Spinal cord (tissue), 10 donors: ENCODE results near the gene PREP. TPM values are rescaled to one million over a fixed set of nuclear protein-coding genes. Genes with fewer than 3 reads are reported as not detected.

Experiments used
- DNase-seq, 6 donors: peaks; one replicate each; pipeline versions ENCODE4 v3.0.0 to v3.0.0-alpha.2; 2013 to 2015; ENCODE audit warnings: low spot score in 6 of 6, low read depth in 4 of 6
- H3K27ac ChIP-seq: one replicate; pipeline ENCODE4 v1.5.1; 2013; ENCODE audit warnings: low read depth, low read length, control low read depth
- H3K27me3 ChIP-seq: one replicate; pipeline ENCODE4 v1.6.1; 2013; ENCODE audit warnings: low read length; ENCODE audit not compliant: control insufficient read depth, insufficient read depth
- H3K36me3 ChIP-seq: one replicate; pipeline ENCODE4 v1.6.1; 2013; ENCODE audit warnings: low read length; ENCODE audit not compliant: control insufficient read depth, insufficient read depth
- H3K4me1 ChIP-seq: one replicate; pipeline ENCODE4 v1.6.1; 2013; ENCODE audit warnings: low read length; ENCODE audit not compliant: control insufficient read depth, insufficient read depth
- H3K4me3 ChIP-seq: one replicate; pipeline ENCODE4 v1.5.1; 2013; ENCODE audit warnings: low read depth, low read length, control low read depth
- H3K9me3 ChIP-seq: one replicate; pipeline ENCODE4 v1.6.1; 2013; ENCODE audit warnings: low read length; ENCODE audit not compliant: control insufficient read depth, insufficient read depth
- WGBS: methylation state at CpG from one replicate; pipeline ENCODE4 v1.1.5; 2013; ENCODE audit warnings: missing lambda C conversion rate; ENCODE audit not compliant: insufficient coverage; 5-methylcytosine and 5-hydroxymethylcytosine counted together
- long read RNA-seq, 4 donors: transcript quantifications; one replicate each; lab custom pipeline, GENCODE V29; 2026
- polyA plus RNA-seq, 2 donors: library from polyadenylated mRNA; unstranded; fragments of 120-200 nt; gene quantifications; one replicate each; pipeline ENCODE4 v1.2.1, GENCODE V29; 2013; ENCODE audit not compliant: insufficient read length in 2 of 2
- total RNA-seq, 2 donors: library from RNA; depleted of rRNA in 1 of 2; stranded (reverse); fragments of 120-200 nt in 1 of 2; fragments of >200 nt in 1 of 2; gene quantifications; one replicate each; pipeline versions ENCODE4 v1.2.3 to v1.2.4, GENCODE V29; 2013 to 2014
- donor health status: healthy.

The PREP gene
- 10 to 100 TPM; 21.5 to 33.6 TPM for total RNA-seq
- 10 to 100 TPM; 37.0 to 40.4 TPM for polyA plus RNA-seq
- long read RNA-seq, donor 1, transcript PREP-201 (15 exons, 2,905 nt): major isoform, 8 of 8 reads
- long read RNA-seq, donor 1, partial matches to known transcripts: 0 of 8 reads
- long read RNA-seq, donor 1, other reads (novel, unspliced or antisense): 0 of 8 reads
- long read RNA-seq, donor 2: 0 reads
- long read RNA-seq, donor 3, partial matches to known transcripts: 0 of 4 reads
- long read RNA-seq, donor 3, other reads (novel, unspliced or antisense): 0 of 4 reads
- long read RNA-seq, donor 4, partial matches to known transcripts: 6 of 8 reads
- long read RNA-seq, donor 4, other reads (novel, unspliced or antisense): 0 of 8 reads

- Histone ChIP-seq H3K36me3 (no peaks in the 10 kb centered on the region), H3K27me3 (no peaks in the 10 kb centered on the region), H3K27ac (peak within 1 kb of the TSS; percentile 91), H3K4me3 (peak within 1 kb of the TSS; percentile 87), H3K4me1 (peaks cover 14% of the 10 kb centered on the region), H3K9me3 (no peaks in the 10 kb centered on the region)
- WGBS: under 1% methylated on average over 75 of the region's 84 CpGs
- DNase-seq: peak; percentile 60 to 94 (median 70)
These were observed at the start of gene PREP for GRCh38 chr6:105402939-105403935. Gene PREP (minus strand): TSS chr6:105403082. CDS start chr6:105402891, 191 bp downstream.

- Histone ChIP-seq H3K9me3 (no peaks in the 10 kb centered on the region), H3K4me3 (no peak overlapping the region), H3K27me3 (no peaks in the 10 kb centered on the region), H3K4me1 (no peaks in the 10 kb centered on the region), H3K27ac (peak overlapping the region; percentile 52), H3K36me3 (no peaks in the 10 kb centered on the region)
- WGBS: no CpG with 5 or more reads among the region's 2 CpGs
- DNase-seq: peak in 1 of 6 donors; percentile 1
These were observed 49.5 kb upstream of the PREP start for GRCh38 chr6:105452376-105452775.

- H3K9me3 ChIP-seq: no peaks in the 10 kb centered on the region
- H3K36me3 ChIP-seq: no peaks in the 10 kb centered on the region
- H3K27ac ChIP-seq: no peak overlapping the region
- no peak for DNase-seq
- no peaks in the 10 kb centered on the region for H3K4me1 ChIP-seq
- no CpG with 5 or more reads among the region's 2 CpGs for WGBS
- no peak overlapping the region for H3K4me3 ChIP-seq
- H3K27me3 ChIP-seq: no peaks in the 10 kb centered on the region
These were observed 47.0 kb upstream of the PREP start for GRCh38 chr6:105449756-105450390.

- Histone ChIP-seq H3K9me3 (no peaks in the 10 kb centered on the region), H3K4me1 (no peaks in the 10 kb centered on the region), H3K36me3 (no peaks in the 10 kb centered on the region), H3K4me3 (no peak overlapping the region), H3K27ac (no peak overlapping the region), H3K27me3 (no peaks in the 10 kb centered on the region)
- WGBS: no CpG with 5 or more reads among the region's 1 CpG
- DNase-seq: peak in 1 of 6 donors; percentile 11
These were observed 42.6 kb upstream of the PREP start for GRCh38 chr6:105445481-105445880.

- no peak for DNase-seq
- no peak overlapping the region for H3K4me3 ChIP-seq
- WGBS: 98% methylated on average over 5 of the region's 6 CpGs
- H3K4me1 ChIP-seq: no peaks in the 10 kb centered on the region
- no peaks in the 10 kb centered on the region for H3K36me3 ChIP-seq
- no peaks in the 10 kb centered on the region for H3K9me3 ChIP-seq
- H3K27ac ChIP-seq: no peak overlapping the region
- no peaks in the 10 kb centered on the region for H3K27me3 ChIP-seq
These were observed 41.1 kb upstream of the PREP start for GRCh38 chr6:105443941-105444340.

GRCh38 chr6:105442369-105442768 is 39.5 kb upstream of the PREP start:
- Histone ChIP-seq H3K4me1 (no peaks in the 10 kb centered on the region), H3K4me3 (no peak overlapping the region), H3K27me3 (no peaks in the 10 kb centered on the region), H3K9me3 (no peaks in the 10 kb centered on the region), H3K27ac (no peak overlapping the region), H3K36me3 (no peaks in the 10 kb centered on the region)
- WGBS: 60% methylated on average over 1 of the region's 1 CpG
- DNase-seq: no peak

GRCh38 chr6:105437236-105437635 is 34.4 kb upstream of the PREP start:
- no peak overlapping the region for H3K27ac ChIP-seq
- H3K36me3 ChIP-seq: no peaks in the 10 kb centered on the region
- WGBS: no CpG with 5 or more reads among the region's 2 CpGs
- H3K4me3 ChIP-seq: no peak overlapping the region
- no peaks in the 10 kb centered on the region for H3K4me1 ChIP-seq
- DNase-seq: no peak
- H3K9me3 ChIP-seq: no peaks in the 10 kb centered on the region
- no peaks in the 10 kb centered on the region for H3K27me3 ChIP-seq

GRCh38 chr6:105433723-105434122 is 30.8 kb upstream of the PREP start:
- 71% methylated on average over 1 of the region's 3 CpGs for WGBS
- H3K36me3 ChIP-seq: no peaks in the 10 kb centered on the region
- no peaks in the 10 kb centered on the region for H3K4me1 ChIP-seq
- no peak for DNase-seq
- no peak overlapping the region for H3K27ac ChIP-seq
- H3K9me3 ChIP-seq: no peaks in the 10 kb centered on the region
- no peaks in the 10 kb centered on the region for H3K27me3 ChIP-seq
- no peak overlapping the region for H3K4me3 ChIP-seq

GRCh38 chr6:105432797-105433196 is 29.9 kb upstream of the PREP start:
- Histone ChIP-seq H3K27me3 (no peaks in the 10 kb centered on the region), H3K4me1 (no peaks in the 10 kb centered on the region), H3K27ac (no peak overlapping the region), H3K9me3 (no peaks in the 10 kb centered on the region), H3K4me3 (no peak overlapping the region), H3K36me3 (no peaks in the 10 kb centered on the region)
- 86% methylated on average over 1 of the region's 3 CpGs for WGBS
- DNase-seq: no peak
